Measurements from ENCODE around the gene PROKR1.

The PROKR1 gene

GRCh38 chr2:68700560-68700959 is 57.2 kb downstream of the PROKR1 start:
- no peak for DNase-seq

- no peak for DNase-seq
Measured at GRCh38 chr2:68706637-68707036, 63.3 kb downstream of the PROKR1 start.

All from NCI-H1105 treated with DMSO at 0.1 percent for 48 hours (cell line).